RWPE2 (cell line): ENCODE measurements around the gene SP3.
"Not testable (repeated sequence)": the region's sequence is repeated elsewhere in the genome, so short reads cannot be mapped to it uniquely, and the experiment has no call there.

Experiments
- ATAC-seq: fragments of 200-7000 bp; cut with Tn5 transposase; 3 replicates; pipeline ENCODE4 v1.9.1; 2021; ENCODE audit warnings: low read depth
- DNase-seq: peaks from one replicate; pipeline ENCODE4 v3.0.0-alpha.2; 2020; ENCODE audit warnings: low spot score
- H3K27ac ChIP-seq: fragments of 450-650 bp; 2 replicates; pipeline ENCODE4 v1.5.1; 2017; ENCODE audit warnings: mild to moderate bottlenecking; ENCODE audit not compliant: poor library complexity, severe bottlenecking
- H3K27me3 ChIP-seq: fragments of 250-450 bp; sonication (Bioruptor Pico); 2 replicates; pipeline ENCODE4 v1.5.1; 2021; ENCODE audit warnings: mild to moderate bottlenecking, moderate library complexity; ENCODE audit not compliant: insufficient read depth, poor library complexity, severe bottlenecking
- H3K36me3 ChIP-seq: fragments of 250-450 bp; sonication (Bioruptor Pico); 2 replicates; pipeline ENCODE4 v1.5.1; 2020; ENCODE audit warnings: low read depth, mild to moderate bottlenecking, moderate library complexity
- H3K4me1 ChIP-seq: fragments of 250-450 bp; sonication (Bioruptor Pico); 2 replicates; pipeline ENCODE4 v1.5.1; 2021; ENCODE audit warnings: mild to moderate bottlenecking, moderate library complexity; ENCODE audit not compliant: insufficient read depth, poor library complexity, severe bottlenecking
- H3K4me3 ChIP-seq: fragments of 250-450 bp; sonication (Bioruptor Pico); 2 replicates; pipeline ENCODE4 v1.5.1; 2021; ENCODE audit warnings: mild to moderate bottlenecking, moderate library complexity; ENCODE audit not compliant: severe bottlenecking
- H3K9me3 ChIP-seq: fragments of 250-450 bp; sonication (Bioruptor Pico); 2 replicates; pipeline ENCODE4 v1.5.1; 2021; ENCODE audit warnings: mild to moderate bottlenecking, moderate library complexity; ENCODE audit not compliant: severe bottlenecking
- TF ChIP-seq, protein P1 (sequence below): fragments of 450-650 bp; IDR thresholded peaks from one replicate; pipeline ENCODE4 v1.5.1; 2017; ENCODE audit warnings: mild to moderate bottlenecking, moderate library complexity; ENCODE audit not compliant: poor library complexity, severe bottlenecking

The SP3 gene

GRCh38 chr2:173892341-173892740 is 72.8 kb downstream of the SP3 start:
- Histone ChIP-seq H3K9me3 (no peaks in the 10 kb centered on the region), H3K4me3 (no peak overlapping the region), H3K36me3 (no peaks in the 10 kb centered on the region), H3K27me3 (no peaks in the 10 kb centered on the region), H3K27ac (no peak overlapping the region), H3K4me1 (no peaks in the 10 kb centered on the region)
- ATAC-seq, result no peak
- TF ChIP-seq, protein P1, sequence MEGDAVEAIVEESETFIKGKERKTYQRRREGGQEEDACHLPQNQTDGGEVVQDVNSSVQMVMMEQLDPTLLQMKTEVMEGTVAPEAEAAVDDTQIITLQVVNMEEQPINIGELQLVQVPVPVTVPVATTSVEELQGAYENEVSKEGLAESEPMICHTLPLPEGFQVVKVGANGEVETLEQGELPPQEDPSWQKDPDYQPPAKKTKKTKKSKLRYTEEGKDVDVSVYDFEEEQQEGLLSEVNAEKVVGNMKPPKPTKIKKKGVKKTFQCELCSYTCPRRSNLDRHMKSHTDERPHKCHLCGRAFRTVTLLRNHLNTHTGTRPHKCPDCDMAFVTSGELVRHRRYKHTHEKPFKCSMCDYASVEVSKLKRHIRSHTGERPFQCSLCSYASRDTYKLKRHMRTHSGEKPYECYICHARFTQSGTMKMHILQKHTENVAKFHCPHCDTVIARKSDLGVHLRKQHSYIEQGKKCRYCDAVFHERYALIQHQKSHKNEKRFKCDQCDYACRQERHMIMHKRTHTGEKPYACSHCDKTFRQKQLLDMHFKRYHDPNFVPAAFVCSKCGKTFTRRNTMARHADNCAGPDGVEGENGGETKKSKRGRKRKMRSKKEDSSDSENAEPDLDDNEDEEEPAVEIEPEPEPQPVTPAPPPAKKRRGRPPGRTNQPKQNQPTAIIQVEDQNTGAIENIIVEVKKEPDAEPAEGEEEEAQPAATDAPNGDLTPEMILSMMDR, result no peak
- DNase-seq, result no peak

- Histone ChIP-seq H3K4me1 (no peaks in the 10 kb centered on the region), H3K4me3 (no peak overlapping the region), H3K27ac (no peak overlapping the region), H3K27me3 (no peaks in the 10 kb centered on the region), H3K9me3 (no peaks in the 10 kb centered on the region), H3K36me3 (no peaks in the 10 kb centered on the region)
- ATAC-seq (no peak), DNase-seq (no peak)
- TF ChIP-seq, protein P1, result no peak
Observed at GRCh38 chr2:173891315-173892037, 73.7 kb downstream of the SP3 start.

GRCh38 chr2:173889464-173889863 is 75.7 kb downstream of the SP3 start:
- H3K4me1 ChIP-seq, H3K4me3 ChIP-seq, H3K9me3 ChIP-seq, H3K27ac ChIP-seq, H3K27me3 ChIP-seq, H3K36me3 ChIP-seq, DNase-seq, ATAC-seq: not testable (repeated sequence)

DNA sequence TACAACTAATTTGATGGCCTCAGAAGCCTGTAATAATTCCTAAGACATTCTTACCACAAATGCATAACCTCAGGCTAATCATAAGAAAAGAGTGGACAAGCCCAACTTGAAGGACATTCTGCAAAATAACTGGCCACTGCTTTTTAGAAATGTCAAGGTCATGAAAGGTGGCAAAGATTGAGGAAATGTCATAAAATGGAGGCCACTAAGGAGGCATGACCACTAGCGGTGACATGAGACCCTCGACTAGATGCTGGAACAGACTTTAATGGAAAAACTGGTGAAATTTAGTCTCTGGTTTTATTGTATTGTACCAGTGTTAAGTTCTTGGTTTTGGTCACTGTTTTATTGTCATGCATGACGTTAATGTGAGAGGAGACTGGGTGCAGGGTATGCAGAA is 78.6 kb downstream of the SP3 start:
- Histone ChIP-seq H3K27me3 (no peaks in the 10 kb centered on the region), H3K9me3 (no peaks in the 10 kb centered on the region), H3K36me3 (no peaks in the 10 kb centered on the region), H3K27ac (no peak overlapping the region), H3K4me1 (no peaks in the 10 kb centered on the region), H3K4me3 (no peak overlapping the region)
- TF ChIP-seq, protein P1, result no peak
- ATAC-seq (no peak), DNase-seq (no peak)

DNA sequence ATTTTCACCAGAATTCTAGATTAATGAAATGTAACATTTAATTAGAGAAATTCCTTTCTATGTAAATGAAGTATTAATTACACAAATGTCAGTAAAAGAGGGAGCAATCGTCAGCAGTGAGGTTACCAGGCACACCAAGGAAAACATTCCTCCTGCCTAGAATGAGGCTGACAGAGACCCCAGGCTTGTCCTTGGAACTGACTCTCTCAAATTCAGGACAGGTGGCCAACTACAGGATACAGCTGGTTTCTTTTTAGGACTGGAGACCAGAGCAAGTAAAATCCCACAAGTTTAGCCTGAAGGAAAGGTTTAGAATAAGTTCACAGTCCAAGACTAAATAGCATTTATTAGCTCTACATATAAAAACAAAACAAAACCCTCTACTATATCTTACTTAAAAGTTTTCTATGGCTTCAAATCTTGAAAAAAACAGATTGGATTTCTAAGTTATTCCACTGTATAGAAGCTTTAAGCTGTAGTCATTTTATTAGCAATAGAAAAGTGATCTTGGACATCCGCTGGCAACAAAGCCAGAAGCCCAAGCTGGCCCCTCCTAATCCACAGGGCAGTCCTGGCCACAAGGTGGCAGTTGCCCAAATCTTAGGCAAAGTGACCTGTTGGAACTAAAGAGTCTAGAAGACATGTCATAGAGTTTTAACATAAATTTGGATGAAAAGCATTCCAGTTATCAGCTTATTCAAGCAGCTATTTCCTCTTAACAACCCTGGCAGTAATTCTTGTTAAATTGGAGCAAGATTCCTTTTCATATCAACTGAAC is 81.0 kb downstream of the SP3 start:
- H3K4me1 ChIP-seq, result no peaks in the 10 kb centered on the region
- ATAC-seq (peak; percentile 56; the same call in 1 of the 3 replicates), DNase-seq (no peak)
- H3K36me3 ChIP-seq, result no peaks in the 10 kb centered on the region
- no peak overlapping the region for H3K4me3 ChIP-seq
- no peaks in the 10 kb centered on the region for H3K27me3 ChIP-seq
- TF ChIP-seq, protein P1, result peak; percentile 74
- no peaks in the 10 kb centered on the region for H3K9me3 ChIP-seq
- H3K27ac ChIP-seq, result no peak overlapping the region
